ENCODE results near the gene SP110. TPM values are rescaled to one million over a fixed set of nuclear protein-coding genes. Genes with fewer than 3 reads are reported as not detected.

The SP110 gene
- total and polyA plus RNA-seq, 2 of the 8 experiments (the other 6 are each of a cell fraction or from before 2014, with no cell fraction given) = 3.1 to 7.1 TPM

DNA sequence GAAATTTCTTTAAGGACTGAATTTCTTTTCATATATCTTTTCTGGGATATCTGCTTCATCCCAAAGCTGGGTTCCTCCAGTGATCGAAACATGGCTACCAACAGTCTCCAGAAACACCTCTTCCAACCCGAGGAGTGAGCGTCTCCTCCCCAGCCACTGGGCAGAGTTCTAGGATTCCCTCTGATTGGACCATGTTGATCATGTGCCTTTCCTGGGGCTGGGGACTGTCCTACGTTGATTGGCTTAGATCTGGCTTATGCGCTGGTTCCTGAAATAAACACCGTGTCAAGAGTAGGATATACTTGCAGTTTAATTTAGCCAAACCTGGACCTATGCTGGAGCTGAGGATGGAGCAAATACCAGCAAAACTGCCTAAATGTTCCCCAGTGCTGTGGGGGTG, 95.5 kb downstream of the SP110 start (continued):
- TF ChIP-seq, protein P1, sequence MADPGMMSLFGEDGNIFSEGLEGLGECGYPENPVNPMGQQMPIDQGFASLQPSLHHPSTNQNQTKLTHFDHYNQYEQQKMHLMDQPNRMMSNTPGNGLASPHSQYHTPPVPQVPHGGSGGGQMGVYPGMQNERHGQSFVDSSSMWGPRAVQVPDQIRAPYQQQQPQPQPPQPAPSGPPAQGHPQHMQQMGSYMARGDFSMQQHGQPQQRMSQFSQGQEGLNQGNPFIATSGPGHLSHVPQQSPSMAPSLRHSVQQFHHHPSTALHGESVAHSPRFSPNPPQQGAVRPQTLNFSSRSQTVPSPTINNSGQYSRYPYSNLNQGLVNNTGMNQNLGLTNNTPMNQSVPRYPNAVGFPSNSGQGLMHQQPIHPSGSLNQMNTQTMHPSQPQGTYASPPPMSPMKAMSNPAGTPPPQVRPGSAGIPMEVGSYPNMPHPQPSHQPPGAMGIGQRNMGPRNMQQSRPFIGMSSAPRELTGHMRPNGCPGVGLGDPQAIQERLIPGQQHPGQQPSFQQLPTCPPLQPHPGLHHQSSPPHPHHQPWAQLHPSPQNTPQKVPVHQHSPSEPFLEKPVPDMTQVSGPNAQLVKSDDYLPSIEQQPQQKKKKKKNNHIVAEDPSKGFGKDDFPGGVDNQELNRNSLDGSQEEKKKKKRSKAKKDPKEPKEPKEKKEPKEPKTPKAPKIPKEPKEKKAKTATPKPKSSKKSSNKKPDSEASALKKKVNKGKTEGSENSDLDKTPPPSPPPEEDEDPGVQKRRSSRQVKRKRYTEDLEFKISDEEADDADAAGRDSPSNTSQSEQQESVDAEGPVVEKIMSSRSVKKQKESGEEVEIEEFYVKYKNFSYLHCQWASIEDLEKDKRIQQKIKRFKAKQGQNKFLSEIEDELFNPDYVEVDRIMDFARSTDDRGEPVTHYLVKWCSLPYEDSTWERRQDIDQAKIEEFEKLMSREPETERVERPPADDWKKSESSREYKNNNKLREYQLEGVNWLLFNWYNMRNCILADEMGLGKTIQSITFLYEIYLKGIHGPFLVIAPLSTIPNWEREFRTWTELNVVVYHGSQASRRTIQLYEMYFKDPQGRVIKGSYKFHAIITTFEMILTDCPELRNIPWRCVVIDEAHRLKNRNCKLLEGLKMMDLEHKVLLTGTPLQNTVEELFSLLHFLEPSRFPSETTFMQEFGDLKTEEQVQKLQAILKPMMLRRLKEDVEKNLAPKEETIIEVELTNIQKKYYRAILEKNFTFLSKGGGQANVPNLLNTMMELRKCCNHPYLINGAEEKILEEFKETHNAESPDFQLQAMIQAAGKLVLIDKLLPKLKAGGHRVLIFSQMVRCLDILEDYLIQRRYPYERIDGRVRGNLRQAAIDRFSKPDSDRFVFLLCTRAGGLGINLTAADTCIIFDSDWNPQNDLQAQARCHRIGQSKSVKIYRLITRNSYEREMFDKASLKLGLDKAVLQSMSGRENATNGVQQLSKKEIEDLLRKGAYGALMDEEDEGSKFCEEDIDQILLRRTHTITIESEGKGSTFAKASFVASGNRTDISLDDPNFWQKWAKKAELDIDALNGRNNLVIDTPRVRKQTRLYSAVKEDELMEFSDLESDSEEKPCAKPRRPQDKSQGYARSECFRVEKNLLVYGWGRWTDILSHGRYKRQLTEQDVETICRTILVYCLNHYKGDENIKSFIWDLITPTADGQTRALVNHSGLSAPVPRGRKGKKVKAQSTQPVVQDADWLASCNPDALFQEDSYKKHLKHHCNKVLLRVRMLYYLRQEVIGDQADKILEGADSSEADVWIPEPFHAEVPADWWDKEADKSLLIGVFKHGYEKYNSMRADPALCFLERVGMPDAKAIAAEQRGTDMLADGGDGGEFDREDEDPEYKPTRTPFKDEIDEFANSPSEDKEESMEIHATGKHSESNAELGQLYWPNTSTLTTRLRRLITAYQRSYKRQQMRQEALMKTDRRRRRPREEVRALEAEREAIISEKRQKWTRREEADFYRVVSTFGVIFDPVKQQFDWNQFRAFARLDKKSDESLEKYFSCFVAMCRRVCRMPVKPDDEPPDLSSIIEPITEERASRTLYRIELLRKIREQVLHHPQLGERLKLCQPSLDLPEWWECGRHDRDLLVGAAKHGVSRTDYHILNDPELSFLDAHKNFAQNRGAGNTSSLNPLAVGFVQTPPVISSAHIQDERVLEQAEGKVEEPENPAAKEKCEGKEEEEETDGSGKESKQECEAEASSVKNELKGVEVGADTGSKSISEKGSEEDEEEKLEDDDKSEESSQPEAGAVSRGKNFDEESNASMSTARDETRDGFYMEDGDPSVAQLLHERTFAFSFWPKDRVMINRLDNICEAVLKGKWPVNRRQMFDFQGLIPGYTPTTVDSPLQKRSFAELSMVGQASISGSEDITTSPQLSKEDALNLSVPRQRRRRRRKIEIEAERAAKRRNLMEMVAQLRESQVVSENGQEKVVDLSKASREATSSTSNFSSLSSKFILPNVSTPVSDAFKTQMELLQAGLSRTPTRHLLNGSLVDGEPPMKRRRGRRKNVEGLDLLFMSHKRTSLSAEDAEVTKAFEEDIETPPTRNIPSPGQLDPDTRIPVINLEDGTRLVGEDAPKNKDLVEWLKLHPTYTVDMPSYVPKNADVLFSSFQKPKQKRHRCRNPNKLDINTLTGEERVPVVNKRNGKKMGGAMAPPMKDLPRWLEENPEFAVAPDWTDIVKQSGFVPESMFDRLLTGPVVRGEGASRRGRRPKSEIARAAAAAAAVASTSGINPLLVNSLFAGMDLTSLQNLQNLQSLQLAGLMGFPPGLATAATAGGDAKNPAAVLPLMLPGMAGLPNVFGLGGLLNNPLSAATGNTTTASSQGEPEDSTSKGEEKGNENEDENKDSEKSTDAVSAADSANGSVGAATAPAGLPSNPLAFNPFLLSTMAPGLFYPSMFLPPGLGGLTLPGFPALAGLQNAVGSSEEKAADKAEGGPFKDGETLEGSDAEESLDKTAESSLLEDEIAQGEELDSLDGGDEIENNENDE (IDR thresholded peaks at IDR 0.05; ENCODE audit: insufficient replicate concordance, low read length) = no peak
- no peak for TF ChIP-seq MAFK (IDR thresholded peaks at IDR 0.05; ENCODE audit: low read depth, low read length)
- TF ChIP-seq RNF2 (IDR thresholded peaks at IDR 0.05; ENCODE audit: borderline replicate concordance, low read depth, low read length, missing control alignments, poor library complexity, severe bottlenecking) = no peak
- TF ChIP-seq HDAC6 (IDR thresholded peaks at IDR 0.05; ENCODE audit: low read depth, low read length) = no peak
- TF ChIP-seq SIN3A (conservative IDR thresholded peaks at IDR 0.05 in 1 of 2, IDR thresholded peaks at IDR 0.05 in 1 of 2; ENCODE audit: low read depth in 1 of 2, low read length in 2 of 2) = no peak
- no peak for TF ChIP-seq CHD1 (IDR thresholded peaks at IDR 0.05; ENCODE audit: low read depth, low read length)
- TF ChIP-seq SUZ12 (IDR thresholded peaks at IDR 0.05; ENCODE audit: low read length) = no peak
- TF ChIP-seq RFX5 (IDR thresholded peaks at IDR 0.05; ENCODE audit: borderline replicate concordance, low read depth, low read length) = no peak
- no peak for TF ChIP-seq SIX5 (IDR thresholded peaks at IDR 0.05; ENCODE audit: low read depth, low read length)
- TF ChIP-seq, protein P2, sequence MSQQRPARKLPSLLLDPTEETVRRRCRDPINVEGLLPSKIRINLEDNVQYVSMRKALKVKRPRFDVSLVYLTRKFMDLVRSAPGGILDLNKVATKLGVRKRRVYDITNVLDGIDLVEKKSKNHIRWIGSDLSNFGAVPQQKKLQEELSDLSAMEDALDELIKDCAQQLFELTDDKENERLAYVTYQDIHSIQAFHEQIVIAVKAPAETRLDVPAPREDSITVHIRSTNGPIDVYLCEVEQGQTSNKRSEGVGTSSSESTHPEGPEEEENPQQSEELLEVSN (IDR thresholded peaks at IDR 0.05) = no peak
- no peak for TF ChIP-seq TCF12 (IDR thresholded peaks at IDR 0.05; ENCODE audit: low read depth, low read length)
